GM18502 (cell line): ENCODE results near the gene GRM4.

Source experiments
- ATAC-seq: cut with Tn5 transposase; IDR thresholded peaks from one replicate; pipeline ENCODE4 v1.9.1; 2021; ENCODE audit warnings: mild to moderate bottlenecking; ENCODE audit not compliant: unreplicated experiment, poor library complexity

The GRM4 gene

DNA sequence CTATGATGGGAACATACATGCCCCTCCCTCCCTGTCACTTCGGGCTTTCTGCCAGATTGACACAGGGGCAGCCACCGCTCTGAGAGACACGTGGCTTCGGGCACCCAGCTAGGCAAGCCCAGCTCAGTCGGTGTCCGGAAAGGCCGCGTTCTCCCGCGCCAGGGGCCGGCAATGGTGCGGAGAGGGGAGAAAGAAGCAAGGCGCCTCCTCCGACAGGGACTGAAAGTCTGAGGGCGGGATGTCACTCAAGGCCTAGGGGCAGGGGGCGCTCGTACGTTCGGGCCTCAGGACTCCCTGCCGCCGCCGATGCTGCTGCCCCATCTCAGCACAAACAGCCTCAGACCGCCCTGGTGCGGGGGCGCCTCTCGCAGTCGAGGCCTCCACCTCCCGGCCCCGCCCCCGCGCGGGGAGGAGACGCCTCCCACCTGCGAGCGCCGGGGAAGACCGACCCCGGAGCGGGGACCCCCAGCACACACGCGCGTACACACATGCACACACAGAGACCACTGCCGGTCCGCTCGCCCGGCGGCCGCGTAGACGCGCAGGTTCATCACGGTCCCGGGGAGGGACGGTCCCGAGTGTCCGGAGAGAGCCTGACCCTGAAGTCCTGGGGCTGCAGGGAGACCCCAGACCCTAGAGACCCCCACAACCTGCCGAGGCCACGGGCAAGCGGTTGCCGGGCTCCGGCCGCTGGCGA is 1.9 kb downstream of the GRM4 start:
- no peak for ATAC-seq

- no peak for ATAC-seq
Measured at GRCh38 chr6:34143196-34143883, 2.5 kb downstream of the GRM4 start.

DNA sequence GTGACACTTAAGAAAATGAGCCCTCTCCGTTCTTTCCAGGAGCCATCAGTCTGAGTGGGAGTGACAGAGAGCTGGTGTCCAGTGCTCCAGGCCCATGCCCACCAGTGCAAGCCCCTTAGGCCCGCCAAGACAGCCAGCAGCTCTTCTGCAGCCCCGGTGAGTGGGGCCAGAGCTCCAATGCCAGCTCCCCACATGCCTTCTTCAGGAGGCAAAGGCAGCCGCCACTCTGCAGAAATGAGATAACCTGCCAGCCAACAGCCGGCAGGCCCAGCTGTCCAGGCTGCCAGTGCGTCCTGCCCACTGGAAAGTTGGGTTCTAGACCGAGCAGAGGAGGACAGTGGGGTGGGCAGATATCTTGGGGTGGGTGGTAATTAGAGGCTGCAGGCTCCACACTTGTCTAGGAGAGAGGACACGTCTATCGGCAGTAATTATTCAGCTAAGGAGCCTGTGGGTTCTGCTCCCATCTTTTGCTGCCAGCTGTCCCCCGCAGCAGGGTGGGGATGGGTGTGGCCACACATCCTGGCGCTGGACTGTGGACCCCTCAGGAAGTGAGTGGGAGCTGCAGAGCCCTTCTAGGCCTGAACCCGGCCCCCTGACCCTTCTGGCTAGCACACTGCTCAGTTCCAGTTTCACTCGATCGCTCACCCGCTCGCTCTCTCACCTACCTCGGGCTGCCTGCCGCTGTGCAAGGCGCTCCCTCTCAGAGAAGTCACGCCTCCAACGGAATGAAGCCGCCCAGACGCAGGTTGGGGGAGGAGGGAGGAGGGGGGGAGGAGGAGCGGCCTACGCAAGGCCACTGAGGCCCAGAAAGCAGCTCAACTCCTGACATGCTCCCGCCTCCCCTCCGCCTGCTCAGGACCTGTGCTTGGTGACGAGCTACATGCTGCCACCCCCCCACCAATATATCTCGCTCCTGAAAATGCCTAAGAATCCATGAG is 3.6 kb downstream of the GRM4 start:
- no peak for ATAC-seq

- ATAC-seq = no peak
Measured at GRCh38 chr6:34140075-34140474, 5.8 kb downstream of the GRM4 start.

- no peak for ATAC-seq
Measured at GRCh38 chr6:34138914-34139510, 6.9 kb downstream of the GRM4 start.

DNA sequence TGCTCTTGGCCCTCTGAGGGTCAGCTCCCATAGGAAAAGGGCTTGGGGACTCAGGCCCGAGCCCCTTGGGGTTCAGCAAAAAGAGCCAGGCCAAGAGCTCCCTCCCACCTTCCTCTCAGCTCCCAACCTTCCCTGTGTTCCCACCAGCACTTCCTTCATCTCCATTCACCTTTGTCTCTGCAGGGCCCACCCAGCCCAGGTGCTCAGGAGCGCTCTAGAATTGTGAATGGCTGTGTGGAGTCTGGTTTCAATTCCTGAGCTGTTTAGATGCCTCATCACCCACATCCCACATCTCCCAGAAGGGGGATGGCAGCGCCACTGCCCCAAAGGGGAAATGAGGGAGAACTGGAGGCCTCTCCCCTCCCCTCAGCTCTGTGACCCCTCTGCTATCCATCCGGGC is 7.7 kb downstream of the GRM4 start:
- no peak for ATAC-seq

DNA sequence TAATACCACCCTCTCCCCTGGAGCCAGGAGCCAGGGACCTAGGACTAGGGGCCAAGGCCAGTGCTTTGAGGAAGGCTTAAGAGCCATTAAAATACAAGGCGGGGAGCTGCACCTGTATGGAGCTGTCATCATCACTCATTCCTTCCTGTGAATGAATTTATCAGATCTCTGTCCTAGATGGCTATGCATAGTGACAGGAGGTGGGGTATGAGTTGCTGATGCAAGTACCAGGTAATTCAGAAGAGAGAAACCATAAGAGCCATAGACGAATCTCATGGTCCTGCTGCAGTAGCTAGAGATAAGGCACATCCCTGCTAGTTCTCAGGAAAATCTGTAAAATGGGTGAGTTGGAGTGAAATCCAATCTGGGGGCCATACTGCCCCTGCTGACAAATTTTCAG is 10.3 kb downstream of the GRM4 start:
- ATAC-seq = no peak

GRCh38 chr6:34132486-34133185 is 13.3 kb downstream of the GRM4 start:
- ATAC-seq = no peak

- no peak for ATAC-seq
Measured at GRCh38 chr6:34131326-34132290, 14.3 kb downstream of the GRM4 start.

DNA sequence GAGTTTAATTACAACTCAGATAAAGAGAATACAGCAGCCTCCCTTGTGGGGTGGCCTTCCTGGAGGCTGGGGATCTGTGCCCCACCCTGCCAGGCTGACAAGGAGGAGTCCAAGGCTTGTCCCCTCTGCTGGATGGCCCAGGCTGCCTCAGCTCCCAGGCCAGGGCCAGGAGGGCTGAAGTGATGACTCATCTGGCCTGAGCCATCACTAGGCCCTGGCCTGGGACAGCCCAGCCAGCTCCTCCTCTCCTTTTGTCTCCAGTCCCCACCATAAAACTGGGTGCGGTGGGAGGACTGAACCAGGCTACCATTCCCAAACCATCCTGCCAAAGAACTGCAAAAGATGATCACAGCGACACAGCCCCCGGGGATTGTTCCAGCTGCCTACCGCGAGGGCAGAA is 15.0 kb downstream of the GRM4 start:
- ATAC-seq = no peak

DNA sequence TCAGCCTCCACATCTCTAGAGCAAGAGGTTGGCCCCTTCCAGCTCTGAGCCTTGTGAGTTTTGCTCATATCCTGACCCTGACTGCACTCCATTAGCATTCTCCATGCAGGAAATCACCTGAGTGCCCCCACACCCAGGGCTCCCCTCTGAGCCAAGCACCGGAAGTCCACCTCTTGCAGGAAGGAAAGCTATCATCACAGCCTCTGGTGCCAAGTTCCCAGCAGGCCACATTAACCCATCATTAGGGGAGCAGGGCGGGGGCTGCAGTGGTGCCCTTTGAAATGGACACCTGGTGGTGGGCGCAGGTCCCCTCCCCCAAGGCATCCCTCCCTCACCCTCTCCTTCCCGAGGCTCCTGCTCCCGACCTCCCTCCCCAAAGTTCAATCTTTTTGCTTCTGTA is 16.1 kb downstream of the GRM4 start:
- ATAC-seq = no peak

DNA sequence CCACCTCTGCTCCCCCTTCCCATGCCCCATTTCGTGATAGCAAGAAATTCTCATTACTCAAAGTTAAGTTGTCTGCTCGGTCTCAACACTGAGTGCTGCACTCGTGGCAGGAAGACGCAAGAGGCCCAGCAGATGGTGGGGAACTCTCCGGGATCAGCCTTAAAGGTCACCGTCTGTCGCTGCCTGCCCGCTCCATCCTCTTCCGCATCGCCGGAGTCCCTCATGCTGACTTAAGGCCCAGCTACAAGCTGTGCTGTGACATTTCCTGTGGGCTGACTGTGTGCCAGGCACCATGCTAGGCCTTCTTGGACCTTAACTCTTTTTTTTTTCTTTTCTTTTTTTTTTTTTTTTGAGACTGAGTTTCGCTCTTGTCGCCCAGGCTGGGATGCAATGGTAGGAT is 17.8 kb downstream of the GRM4 start:
- no peak for ATAC-seq

GRCh38 chr6:34126419-34126818 is 19.5 kb downstream of the GRM4 start:
- no peak for ATAC-seq

DNA sequence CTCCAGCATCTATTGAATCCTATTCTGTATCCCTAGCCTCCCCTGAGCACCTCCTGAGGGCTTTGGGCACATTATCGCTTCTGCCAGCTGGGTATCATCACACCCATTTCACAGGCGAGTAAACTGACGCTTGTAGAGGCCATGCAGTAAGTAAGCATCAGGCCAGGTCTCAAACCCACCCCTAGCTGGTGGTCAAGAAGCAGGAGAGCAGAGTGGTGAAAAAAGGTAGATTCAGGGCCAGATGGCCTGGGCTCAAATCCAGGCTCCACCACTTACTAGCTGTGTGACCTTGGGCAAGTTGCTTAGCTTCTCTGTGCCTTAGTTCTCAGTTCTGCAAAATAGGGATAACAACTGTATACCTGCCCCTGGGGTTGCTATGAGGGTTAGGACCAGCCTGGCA is 19.9 kb downstream of the GRM4 start:
- no peak for ATAC-seq

- no peak for ATAC-seq
Measured at GRCh38 chr6:34120953-34121675, 24.8 kb downstream of the GRM4 start.

- ATAC-seq = no peak
Measured at GRCh38 chr6:34115915-34116314, 30.0 kb downstream of the GRM4 start.

- ATAC-seq = no peak
Measured at GRCh38 chr6:34115403-34115795, 30.5 kb downstream of the GRM4 start.

DNA sequence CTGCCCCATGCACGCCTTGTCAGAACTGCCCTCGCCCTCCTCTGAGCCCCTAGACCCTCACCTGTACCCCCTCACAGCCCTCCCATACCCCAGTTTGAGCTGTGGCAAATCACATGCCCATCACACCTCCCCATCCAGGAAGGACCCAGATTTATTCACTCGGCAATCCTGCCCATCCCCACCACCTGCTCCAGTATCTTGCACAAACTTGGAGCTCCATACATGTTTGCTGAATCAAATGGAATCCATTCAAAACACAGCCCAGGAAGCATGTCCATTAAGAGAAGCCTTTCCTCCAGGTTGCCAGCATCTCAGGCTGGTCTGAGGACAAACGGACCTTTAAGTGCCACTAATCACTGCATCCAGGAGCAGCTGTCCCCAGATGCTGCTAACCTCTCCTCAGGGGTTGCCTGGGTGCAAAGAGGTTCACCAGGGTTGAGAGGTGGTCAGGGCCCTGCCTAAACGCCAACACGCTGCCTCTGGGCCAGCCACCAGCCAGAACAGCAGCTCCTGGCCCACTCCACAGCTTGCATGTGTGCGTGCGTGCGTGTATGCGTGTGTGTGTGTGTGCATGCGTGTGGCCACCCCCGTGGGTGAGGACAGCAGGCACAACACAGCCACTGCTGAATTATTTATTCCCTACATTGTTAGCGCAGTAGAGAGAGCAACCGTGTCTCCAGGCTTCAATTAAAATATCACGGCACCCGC is 31.0 kb downstream of the GRM4 start:
- no peak for ATAC-seq
